Measurements from ENCODE around the gene DYRK1B.
A peak's percentile ranks its signal among the peaks of the same experiment; 100 is the strongest.

The DYRK1B gene

GRCh38 chr19:39797083-39797482 lies 36.9 kb downstream of the DYRK1B start:
- TF ChIP-seq MYC (IDR thresholded peaks at IDR 0.05; ENCODE audit: low read depth, low read length) (no peak), POLR2A (IDR thresholded peaks at IDR 0.05; ENCODE audit: extremely low read depth, insufficient read length) (no peak), MAX (IDR thresholded peaks at IDR 0.05; ENCODE audit: low read depth, low read length) (no peak), CTCF (IDR thresholded peaks at IDR 0.05; ENCODE audit: low read depth, low read length) (no peak)
- no peak for DNase-seq (ENCODE audit: low read depth)
- no peak overlapping the region for H3K4me3 ChIP-seq (ENCODE audit: low read depth, low read length)

- DNase-seq (ENCODE audit: low read depth), result no peak
- TF ChIP-seq MAX (IDR thresholded peaks at IDR 0.05; ENCODE audit: low read depth, low read length) (no peak), CTCF (IDR thresholded peaks at IDR 0.05; ENCODE audit: low read depth, low read length) (no peak), MYC (IDR thresholded peaks at IDR 0.05; ENCODE audit: low read depth, low read length) (no peak), POLR2A (IDR thresholded peaks at IDR 0.05; ENCODE audit: extremely low read depth, insufficient read length) (no peak)
- H3K4me3 ChIP-seq (ENCODE audit: low read depth, low read length), result no peak overlapping the region
These were observed 37.9 kb downstream of the DYRK1B start for GRCh38 chr19:39796000-39796498.

- H3K4me3 ChIP-seq (ENCODE audit: low read depth, low read length), result no peak overlapping the region
- TF ChIP-seq MAX (IDR thresholded peaks at IDR 0.05; ENCODE audit: low read depth, low read length) (no peak), MYC (IDR thresholded peaks at IDR 0.05; ENCODE audit: low read depth, low read length) (no peak), POLR2A (IDR thresholded peaks at IDR 0.05; ENCODE audit: extremely low read depth, insufficient read length) (no peak), CTCF (IDR thresholded peaks at IDR 0.05; ENCODE audit: low read depth, low read length) (no peak)
- peak; percentile 15 for DNase-seq (ENCODE audit: low read depth)
These were observed 39.0 kb downstream of the DYRK1B start for GRCh38 chr19:39795001-39795400.

- peak; percentile 80 for TF ChIP-seq CTCF (IDR thresholded peaks at IDR 0.05; ENCODE audit: low read depth, low read length)
- no peak for TF ChIP-seq POLR2A (IDR thresholded peaks at IDR 0.05; ENCODE audit: extremely low read depth, insufficient read length)
- TF ChIP-seq MAX (IDR thresholded peaks at IDR 0.05; ENCODE audit: low read depth, low read length), result no peak
- TF ChIP-seq MYC (IDR thresholded peaks at IDR 0.05; ENCODE audit: low read depth, low read length), result no peak
- DNase-seq (ENCODE audit: low read depth), result peak; percentile 58
- no peak overlapping the region for H3K4me3 ChIP-seq (ENCODE audit: low read depth, low read length)
These were observed 40.9 kb downstream of the DYRK1B start for GRCh38 chr19:39792999-39793546.

- DNase-seq (ENCODE audit: low read depth), result no peak
- TF ChIP-seq MAX (IDR thresholded peaks at IDR 0.05; ENCODE audit: low read depth, low read length) (no peak), CTCF (IDR thresholded peaks at IDR 0.05; ENCODE audit: low read depth, low read length) (no peak), POLR2A (IDR thresholded peaks at IDR 0.05; ENCODE audit: extremely low read depth, insufficient read length) (no peak), MYC (IDR thresholded peaks at IDR 0.05; ENCODE audit: low read depth, low read length) (no peak)
- H3K4me3 ChIP-seq (ENCODE audit: low read depth, low read length), result no peak overlapping the region
These were observed 45.7 kb downstream of the DYRK1B start for GRCh38 chr19:39788244-39788643.

Measured in NB4 (cell line).